K562 treated with DMSO at 1 percent for 24 hours (cell line): Measurements from ENCODE around the gene OR11A1. TPM values are rescaled to one million over a fixed set of nuclear protein-coding genes. Genes with fewer than 3 reads are reported as not detected.

Source experiments
- total RNA-seq: library from RNA; unstranded; fragments of 300-600 nt; gene quantifications from 2 replicates; pipeline ENCODE4 v1.2.3, GENCODE V29; 2022; ENCODE audit warnings: low read depth; ENCODE audit not compliant: insufficient read depth

The OR11A1 gene, protein sequence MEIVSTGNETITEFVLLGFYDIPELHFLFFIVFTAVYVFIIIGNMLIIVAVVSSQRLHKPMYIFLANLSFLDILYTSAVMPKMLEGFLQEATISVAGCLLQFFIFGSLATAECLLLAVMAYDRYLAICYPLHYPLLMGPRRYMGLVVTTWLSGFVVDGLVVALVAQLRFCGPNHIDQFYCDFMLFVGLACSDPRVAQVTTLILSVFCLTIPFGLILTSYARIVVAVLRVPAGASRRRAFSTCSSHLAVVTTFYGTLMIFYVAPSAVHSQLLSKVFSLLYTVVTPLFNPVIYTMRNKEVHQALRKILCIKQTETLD
- not detected in 2 replicates for total RNA-seq

DNA sequence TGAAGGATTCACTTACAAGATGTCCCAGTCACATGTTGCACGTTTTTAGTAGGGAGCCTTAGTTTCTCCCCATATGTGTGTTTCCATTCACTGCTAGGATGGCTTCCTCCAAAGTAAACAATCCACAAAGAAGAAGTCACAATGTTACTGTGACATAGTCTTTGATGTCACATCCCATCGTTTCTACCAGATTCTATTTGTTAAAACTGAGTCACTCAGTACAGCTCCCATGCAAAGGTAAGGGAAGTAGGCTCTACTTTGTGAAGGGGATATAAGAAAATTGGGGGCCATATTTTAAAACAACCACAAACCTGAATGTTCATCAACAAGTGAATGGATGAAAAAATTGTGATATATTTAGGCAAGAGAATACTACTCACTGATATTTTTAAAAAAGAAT lies at the start of gene OR11A1, which contains the start of gene OR2H1:
OR11A1 (minus strand) TSS at position 101 of the 400 bp plus-strand sequence. CDS start 29,430 bp downstream, outside the sequence.
OR2H1 (plus strand) TSS at position 185 of the 400 bp plus-strand sequence. CDS start 4,615 bp downstream, outside the sequence.

DNA sequence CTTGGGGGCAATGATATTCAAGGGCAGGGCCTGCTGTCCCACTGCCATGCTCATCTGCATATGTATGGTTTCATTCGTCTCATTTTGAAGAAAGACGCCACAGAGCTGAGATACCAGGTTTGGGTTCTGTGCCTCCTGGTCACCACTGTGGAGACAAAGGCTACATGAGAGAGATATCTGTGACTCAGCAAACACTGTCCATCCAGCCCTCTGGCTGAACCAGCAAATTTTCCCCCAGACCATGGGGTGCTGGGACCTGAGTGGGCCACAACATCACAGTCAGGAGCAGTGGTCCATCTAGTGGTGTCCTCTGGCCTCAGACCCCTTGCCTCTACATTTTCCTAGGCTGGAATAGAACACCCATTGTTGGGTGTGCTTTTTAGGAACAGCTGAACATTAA lies 30.8 kb upstream of the OR11A1 start, which contains the start of gene MAS1L:
MAS1L (minus strand) TSS at position 297 of the 400 bp plus-strand sequence; CDS start at position 243, 54 bp downstream.

DNA sequence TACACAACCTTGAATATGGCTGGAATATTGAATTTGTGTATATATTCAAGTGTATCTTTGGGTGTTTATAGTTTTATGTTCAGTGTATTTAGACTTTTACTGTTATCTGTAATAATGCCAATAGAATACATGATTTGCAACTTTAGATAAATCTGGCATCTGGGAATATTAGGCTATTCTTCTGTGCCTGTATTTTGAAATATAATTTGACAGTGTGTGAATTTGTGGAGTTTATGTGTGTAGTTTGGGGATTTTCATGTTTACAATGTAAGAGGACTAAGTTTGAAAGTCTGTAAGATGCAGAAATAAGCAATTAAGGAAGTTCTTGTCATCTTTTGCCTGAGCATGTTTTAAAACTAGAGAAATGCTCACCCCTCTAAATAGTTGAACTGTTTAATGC lies 17.9 kb downstream of the OR11A1 start, which contains the start of gene OR10C1:
OR10C1 (plus strand) TSS at position 301 of the 400 bp plus-strand sequence. CDS start 710 bp downstream, outside the sequence.

DNA sequence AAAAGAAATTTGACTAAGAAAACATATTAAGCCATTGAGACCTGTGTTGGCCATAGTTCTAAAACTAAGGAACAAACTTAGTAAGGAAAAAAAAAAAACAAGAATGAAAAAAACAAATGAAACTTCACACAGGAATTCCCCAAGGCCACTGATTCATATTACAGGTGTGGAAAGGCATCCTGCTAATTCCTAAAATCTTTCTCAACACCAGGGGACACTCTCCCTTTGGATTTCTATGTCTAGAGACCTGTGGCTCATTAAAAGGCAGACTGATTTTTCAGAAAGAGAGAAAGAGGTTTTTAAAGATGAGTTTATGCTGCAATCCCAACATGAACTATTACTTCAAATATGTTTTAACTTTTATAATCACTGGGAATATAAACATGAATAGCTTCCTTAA lies 42.3 kb downstream of the OR11A1 start, which contains the start of gene OR12D1:
OR12D1 (plus strand) TSS at position 341 of the 400 bp plus-strand sequence.

DNA sequence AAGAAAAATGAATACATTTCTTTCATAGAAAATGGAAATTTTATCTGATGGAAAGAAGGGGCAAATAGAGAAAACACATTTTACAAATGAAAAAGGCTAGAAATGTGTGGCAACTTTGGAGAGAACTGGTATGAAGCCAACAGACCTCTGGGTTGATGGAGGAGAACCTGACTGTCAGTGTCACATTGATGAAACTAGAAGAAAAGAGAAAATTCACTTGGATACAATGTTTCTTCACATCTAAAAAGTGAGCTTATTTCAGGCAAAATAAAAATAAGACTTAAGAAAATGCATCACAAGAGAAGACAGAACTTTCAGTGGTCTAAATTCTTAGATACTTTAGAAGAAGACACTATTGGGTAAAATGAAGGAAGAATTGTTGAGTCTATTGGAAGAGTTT lies 61.5 kb downstream of the OR11A1 start, which contains the start of gene OR12D2:
OR12D2 (plus strand) TSS at position 301 of the 400 bp plus-strand sequence. CDS start 1,069 bp downstream, outside the sequence.

Other genes with a start within 250 kb of the OR11A1 start
- gene OR14J1, start 155.4 kb downstream of the OR11A1 start, total RNA-seq: not detected in 2 replicates
- gene OR5V1, start 88.2 kb downstream of the OR11A1 start, total RNA-seq: not detected in 2 replicates
- gene OR12D3, start 81.8 kb downstream of the OR11A1 start, total RNA-seq: not detected in 2 replicates
- not detected in 2 replicates for gene OR12D2, start 61.4 kb downstream of the OR11A1 start, total RNA-seq
- not detected in 2 replicates for gene OR12D1, start 42.1 kb downstream of the OR11A1 start, total RNA-seq
- not detected in 2 replicates for gene OR10C1, start 17.8 kb downstream of the OR11A1 start, total RNA-seq
- gene OR2H1, start 84 bp upstream of the OR11A1 start, total RNA-seq: not detected in 2 replicates
- not detected in 2 replicates for gene MAS1L, start 30.9 kb upstream of the OR11A1 start, total RNA-seq
- 1.2 and 1.8 TPM in 2 replicates for gene UBD, start 102.7 kb upstream of the OR11A1 start, total RNA-seq
- not detected in 2 replicates for gene OR2H2, start 128.1 kb upstream of the OR11A1 start, total RNA-seq
- 9.9 and 10.5 TPM in 2 replicates for gene GABBR1, start 176.1 kb upstream of the OR11A1 start, total RNA-seq
- not detected in 2 replicates for gene MOG, start 200.0 kb upstream of the OR11A1 start, total RNA-seq
- 0.19 TPM in 1 of 2 replicates, not detected in the other for gene ZFP57, start 224.1 kb upstream of the OR11A1 start, total RNA-seq